Heart left ventricle (tissue), 16 donors: ENCODE results near the gene NHSL2. TPM values are rescaled to one million over a fixed set of nuclear protein-coding genes. Genes with fewer than 3 reads are reported as not detected.
A peak's percentile ranks its signal among the peaks of the same experiment; 100 is the strongest.

Experiments used
- ATAC-seq, 4 donors: fragments of 200-7000 bp; cut with Tn5 transposase; one replicate each; pipeline ENCODE4 v1.9.1; 2020 to 2022; ENCODE audit warnings: moderate library complexity in 4 of 4, mild to moderate bottlenecking in 3 of 4, moderate number of reproducible peaks in 1 of 4
- DNase-seq, 5 donors: peaks; one replicate each; pipeline ENCODE4 v3.0.0-alpha.2; 2020
- H3K27ac ChIP-seq, 12 donors: fragments of 200-600 bp; sonication (generic) in 4 of 12; one replicate each; pipeline versions ENCODE4 v1.5.0 to v1.8.0; 2016 to 2022; ENCODE audit warnings: mild to moderate bottlenecking in 2 of 12
- H3K27me3 ChIP-seq, 9 donors: fragments of 200-600 bp; sonication (generic) in 2 of 9; one replicate each; pipeline versions ENCODE4 v1.5.1 to v1.8.0; 2016 to 2022; ENCODE audit warnings: mild to moderate bottlenecking in 3 of 9
- H3K36me3 ChIP-seq, 9 donors: fragments of 200-600 bp; sonication (generic) in 2 of 9; one replicate each; pipeline versions ENCODE4 v1.5.0 to v1.8.0; 2018 to 2022; ENCODE audit warnings: mild to moderate bottlenecking in 2 of 9
- H3K4me1 ChIP-seq, 12 donors: fragments of 200-600 bp; sonication (generic) in 4 of 12; one replicate each; pipeline versions ENCODE4 v1.5.0 to v1.8.0; 2016 to 2022; ENCODE audit warnings: mild to moderate bottlenecking in 3 of 12
- H3K4me3 ChIP-seq, 12 donors: fragments of 200-600 bp; sonication (generic) in 4 of 12; one replicate each; pipeline versions ENCODE4 v1.5.0 to v1.8.0; 2017 to 2022; ENCODE audit warnings: mild to moderate bottlenecking in 9 of 12, moderate library complexity in 4 of 12
- H3K9me3 ChIP-seq, 12 donors: fragments of 200-600 bp; sonication (generic) in 4 of 12; one replicate each; pipeline versions ENCODE4 v1.5.0 to v1.8.0; 2016 to 2022; ENCODE audit warnings: mild to moderate bottlenecking in 1 of 12
- CTCF ChIP-seq, 12 donors: fragments of 200-600 bp; sonication (generic) in 4 of 12; IDR thresholded peaks; one replicate each; pipeline versions ENCODE4 v1.5.0 to v1.8.0; 2018 to 2022; ENCODE audit warnings: antibody characterized with exemption in 12 of 12, mild to moderate bottlenecking in 5 of 12
- POLR2A ChIP-seq, 2 donors: fragments of 450-650 bp; IDR thresholded peaks; one replicate each; pipeline ENCODE4 v1.6.1; 2017; ENCODE audit warnings: antibody characterized with exemption in 2 of 2, mild to moderate bottlenecking in 2 of 2, moderate library complexity in 2 of 2
- WGBS, 4 donors: extraction: QIAGEN DNeasy Blood & Tissue Kit in 2 of 4; methylation state at CpG; one replicate each; pipeline versions ENCODE4 v1.1.5 to v1.1.7; 2013 to 2018; 5-methylcytosine and 5-hydroxymethylcytosine counted together
- intact Hi-C, 10 donors: fragments of 100-400 bp; cut with DNase I; formaldehyde crosslinking; loops; one replicate each; pipeline versions ENCODE4 v1.11.1 to v1.14.2; 2022
- polyA plus RNA-seq, 2 donors: library from polyadenylated mRNA; stranded (reverse); fragments of 200-250 nt; gene quantifications; one replicate each; pipeline ENCODE4 v1.2.3, GENCODE V29; 2013
- total RNA-seq, 9 donors: library from RNA; depleted of rRNA in 2 of 9; stranded (reverse); fragments of >200 nt in 2 of 9; fragmentation: NEBNext Ultra II Directional in 3 of 9; extraction: Animal tissue kit (Norgen Biotek cat#: 25700) in 3 of 9; gene quantifications; one replicate each; pipeline versions ENCODE4 v1.1.0 to v1.2.4, GENCODE V29; 2016 to 2023
- donor health status: ischemic (EF 13 %, LVEDD 7.1; RV severe dilation, severe dysfunction).
- donor health status: healthy with polysubstance abuse.
- donor health status: DM: no; HTN: yes; CAD: no.
- donor health status: DM: no; HTN: no; CAD: no.
- donor health status: ischemic (EF 25% LVEDD 6.9; RV normal size, moderate dysfunction).
- donor health status: ischemic (EF 25% LVEDD 5.7; RV mildly dilated, moderate dysfunction).
- donor health status: healthy.
- donor health status: DM: yes; HTN: yes; CAD: no.
- donor health status: ischemic (EF 35%, LVEDD 5.7; RV mildly dilated, moderate dysfunction).
- donor health status: nonischemic (EF 11% LVEDD 7.7; RV severe dilation, severe dysfunction).
- donor health status: DM: yes; HTN: yes; CAD: no.
- donor health status: PGD.
- donor health status: ischemic (EF 29% LVEDD 5.4; RV normal size, mild dysfunction).
- donor health status: nonischemic (EF 23%, LVEDD 6.1; RV moderate dilation, normal function).

Gene NHSL2
- total and polyA plus RNA-seq, 11 donors, result 1.8 to 14.0 (median 5.8) TPM

DNA sequence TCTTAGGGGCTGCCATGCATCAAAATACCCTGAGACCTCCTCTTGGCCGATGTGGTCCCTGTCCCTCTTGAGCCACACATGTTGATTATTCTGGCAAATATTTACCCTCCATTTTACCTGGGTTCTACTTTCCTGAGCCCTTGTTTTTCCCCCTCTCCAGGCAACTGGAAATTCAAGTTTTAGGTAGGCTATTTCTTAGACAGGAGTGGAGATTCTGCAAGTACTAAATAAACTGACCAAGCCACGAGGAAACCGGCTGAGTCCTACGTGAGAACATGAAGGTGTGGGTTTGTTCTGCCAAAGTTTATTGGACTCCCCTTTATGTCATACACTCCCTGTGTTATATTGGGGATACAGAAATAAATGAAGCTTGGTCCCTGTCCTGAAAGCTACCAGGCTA is 133.0 kb downstream of the NHSL2 start:
- Histone ChIP-seq H3K27ac (no peak overlapping the region), H3K4me1 (peaks cover 0 to 48% (median 6%) of the 10 kb centered on the region in 12 donors)

GRCh38 chrX:72045141-72045540 is 134.5 kb downstream of the NHSL2 start:
- Histone ChIP-seq H3K4me3 (no peak overlapping the region), H3K27ac (peak overlapping the region in 3 of 12 donors; percentile 46 to 76 (median 53)), H3K9me3 (no peaks in the 10 kb centered on the region), H3K36me3 (no peaks in the 10 kb centered on the region), H3K27me3 (peaks cover 0 to 23% (median 0%) of the 10 kb centered on the region in 9 donors), H3K4me1 (peaks cover 0 to 48% (median 6%) of the 10 kb centered on the region in 12 donors)
- intact Hi-C loops, result no loop called here
- no peak for ATAC-seq
- TF ChIP-seq CTCF (IDR thresholded peaks at IDR 0.05), result no peak
- no peak for TF ChIP-seq POLR2A (IDR thresholded peaks at IDR 0.05)
- no peak for DNase-seq
- 27 to 80% (median 63%) methylated on average over 2 to 4 of the region's 4 CpGs for WGBS, 4 donors

More for the DNA sequence above, 133.0 kb downstream of the NHSL2 start:
- DNase-seq (no peak), ATAC-seq (no peak)
- TF ChIP-seq POLR2A (IDR thresholded peaks at IDR 0.05) (no peak), CTCF (IDR thresholded peaks at IDR 0.05) (no peak)
- Histone ChIP-seq H3K36me3 (no peaks in the 10 kb centered on the region), H3K9me3 (no peaks in the 10 kb centered on the region), H3K27me3 (peaks cover 0 to 29% (median 0%) of the 10 kb centered on the region in 9 donors), H3K4me3 (no peak overlapping the region)
- intact Hi-C loops, result no loop called here
- WGBS, 4 donors, result 86 to 98% (median 93%) methylated on average over 4 of the region's 4 CpGs

DNA sequence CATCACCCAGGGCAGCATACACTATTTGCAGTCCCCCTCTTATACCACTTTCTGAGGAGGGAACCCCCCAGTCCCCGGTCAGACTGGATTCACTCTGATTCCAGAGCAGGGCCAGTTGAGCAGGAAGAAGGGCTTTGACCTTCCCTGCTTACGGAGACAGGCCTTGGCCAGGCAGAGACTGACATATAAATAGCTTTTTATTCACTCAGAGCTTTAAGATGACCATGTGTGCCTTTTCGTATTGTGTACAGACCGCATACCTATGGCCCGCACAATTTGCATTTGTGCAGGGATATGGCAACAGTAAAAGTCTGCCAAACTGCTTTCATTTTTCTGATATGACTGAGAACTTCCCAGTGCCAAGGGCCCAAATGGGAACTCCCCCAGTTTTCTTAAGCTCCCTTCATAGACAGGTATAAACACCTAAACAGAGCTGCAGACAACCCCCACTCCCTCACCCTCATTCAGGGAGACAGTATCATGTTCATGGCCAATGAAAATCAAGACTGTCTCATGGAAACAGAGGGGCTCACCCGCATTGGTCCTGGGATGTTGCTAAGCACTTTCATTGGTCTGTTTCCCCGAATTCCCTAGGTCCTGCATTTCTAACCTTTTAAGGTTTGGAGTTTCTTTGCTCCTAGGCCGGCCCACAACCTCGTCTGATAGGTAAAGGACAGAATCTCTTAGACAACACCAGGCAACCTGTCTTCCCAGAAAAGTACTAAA is 135.1 kb downstream of the NHSL2 start:
- Histone ChIP-seq H3K36me3 (no peaks in the 10 kb centered on the region), H3K4me1 (peaks cover 0 to 44% (median 6%) of the 10 kb centered on the region in 12 donors), H3K4me3 (no peak overlapping the region), H3K27ac (peak overlapping the region in 4 of 12 donors; percentile 12 to 76 (median 50)), H3K27me3 (peaks cover 0 to 23% (median 0%) of the 10 kb centered on the region in 9 donors), H3K9me3 (no peaks in the 10 kb centered on the region)
- ATAC-seq (peak in 3 of 4 donors; percentile 35 to 68 (median 62)), DNase-seq (no peak)
- TF ChIP-seq POLR2A (IDR thresholded peaks at IDR 0.05), result no peak
- no peak for TF ChIP-seq CTCF (IDR thresholded peaks at IDR 0.05)
- intact Hi-C loops, result no loop called here
- 42 to 59% (median 57%) methylated on average over 9 of the region's 9 CpGs for WGBS, 4 donors

GRCh38 chrX:72046447-72046846 is 135.8 kb downstream of the NHSL2 start:
- 45 to 54% (median 51%) methylated on average over 6 of the region's 6 CpGs for WGBS, 4 donors
- intact Hi-C loops, result no loop called here
- no peak for TF ChIP-seq CTCF (IDR thresholded peaks at IDR 0.05)
- no peak for TF ChIP-seq POLR2A (IDR thresholded peaks at IDR 0.05)
- ATAC-seq, result no peak
- H3K36me3 ChIP-seq, result no peaks in the 10 kb centered on the region
- H3K4me3 ChIP-seq, result no peak overlapping the region
- H3K27me3 ChIP-seq, result peaks cover 0 to 17% (median 0%) of the 10 kb centered on the region in 9 donors
- peak overlapping the region in 4 of 12 donors; percentile 9 to 76 (median 32) for H3K27ac ChIP-seq
- no peak for DNase-seq
- H3K4me1 ChIP-seq, result peaks cover 0 to 38% (median 6%) of the 10 kb centered on the region in 12 donors
- no peaks in the 10 kb centered on the region for H3K9me3 ChIP-seq
